Measurements from ENCODE around the gene TELO2.
"Not testable (repeated sequence)": the region's sequence is repeated elsewhere in the genome, so short reads cannot be mapped to it uniquely, and the experiment has no call there.

TELO2 gene

GRCh38 chr16:1475552-1476114, 17.5 kb upstream of the TELO2 start:
- no peak for DNase-seq (ENCODE audit: low read depth in 2 of 2)

- DNase-seq (ENCODE audit: low read depth in 2 of 2): no peak
Measured at GRCh38 chr16:1477033-1477432, 16.1 kb upstream of the TELO2 start.

- not testable (repeated sequence) for DNase-seq (ENCODE audit: low read depth in 2 of 2)
Measured at GRCh38 chr16:1478937-1479336, 14.2 kb upstream of the TELO2 start.

- no peak for DNase-seq (ENCODE audit: low read depth in 2 of 2)
Measured at GRCh38 chr16:1481906-1482835, 11.0 kb upstream of the TELO2 start.

GRCh38 chr16:1485847-1486496, 7.2 kb upstream of the TELO2 start:
- DNase-seq (ENCODE audit: low read depth in 2 of 2): no peak

- DNase-seq (ENCODE audit: low read depth in 2 of 2): no peak
Measured at GRCh38 chr16:1486551-1487390, 6.4 kb upstream of the TELO2 start.

GRCh38 chr16:1487395-1488053, 5.6 kb upstream of the TELO2 start:
- no peak for DNase-seq (ENCODE audit: low read depth in 2 of 2)

GRCh38 chr16:1488054-1488601, 5.0 kb upstream of the TELO2 start:
- DNase-seq (ENCODE audit: low read depth in 2 of 2): no peak

- DNase-seq (ENCODE audit: low read depth in 2 of 2): no peak
Measured at GRCh38 chr16:1488619-1489018, 4.5 kb upstream of the TELO2 start, which contains the start of gene PTX4. Gene PTX4 (minus strand): TSS chr16:1488944. CDS start chr16:1488909, 35 bp downstream.

- DNase-seq (ENCODE audit: low read depth in 2 of 2): no peak
Measured at GRCh38 chr16:1489077-1489476, 4.1 kb upstream of the TELO2 start.

- DNase-seq (ENCODE audit: low read depth in 2 of 2): no peak
Measured at GRCh38 chr16:1491327-1491726, 1.8 kb upstream of the TELO2 start.

- DNase-seq (ENCODE audit: low read depth in 2 of 2): no peak
Measured at GRCh38 chr16:1492082-1492922, 858 bp upstream of the TELO2 start.

GRCh38 chr16:1493746-1494094, 560 bp downstream of the TELO2 start:
- no peak for DNase-seq (ENCODE audit: low read depth in 2 of 2)

- DNase-seq (ENCODE audit: low read depth in 2 of 2): no peak
Measured at GRCh38 chr16:1494129-1494640, 1.0 kb downstream of the TELO2 start.

GRCh38 chr16:1494711-1495110, 1.6 kb downstream of the TELO2 start:
- no peak for DNase-seq (ENCODE audit: low read depth in 2 of 2)

- no peak for DNase-seq (ENCODE audit: low read depth in 2 of 2)
Measured at GRCh38 chr16:1495211-1495888, 2.2 kb downstream of the TELO2 start.

GRCh38 chr16:1495889-1496262, 2.7 kb downstream of the TELO2 start:
- no peak for DNase-seq (ENCODE audit: low read depth in 2 of 2)

- no peak for DNase-seq (ENCODE audit: low read depth in 2 of 2)
Measured at GRCh38 chr16:1496464-1496863, 3.3 kb downstream of the TELO2 start.

- DNase-seq (ENCODE audit: low read depth in 2 of 2): no peak
Measured at GRCh38 chr16:1497014-1497598, 3.9 kb downstream of the TELO2 start.
